HG03064 (cell line): Measurements from ENCODE around the gene SASS6.

Experiments
- ATAC-seq: cut with Tn5 transposase; IDR thresholded peaks from one replicate; pipeline ENCODE4 v1.9.1; 2021; ENCODE audit warnings: low read depth; ENCODE audit not compliant: unreplicated experiment

The SASS6 gene

DNA sequence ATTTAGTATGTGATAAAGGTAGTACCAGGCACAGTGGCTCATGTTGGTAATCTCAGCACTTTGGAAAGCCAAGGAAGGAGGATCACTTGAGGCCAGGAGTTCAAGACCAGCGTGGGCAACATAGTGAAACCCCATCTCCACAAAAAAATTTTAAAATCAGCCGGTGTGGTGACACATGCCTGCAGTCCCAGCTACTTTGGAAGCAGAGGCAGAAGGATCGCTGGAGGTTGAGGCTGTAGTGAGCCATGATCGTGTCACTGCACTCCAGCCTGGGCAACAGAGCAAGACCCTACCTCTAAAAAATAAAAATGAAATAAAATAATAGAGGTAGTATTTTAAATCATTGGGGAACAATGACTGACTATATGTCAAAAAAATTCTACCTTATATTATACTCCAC, 17.2 kb downstream of the SASS6 start:
- no peak for ATAC-seq

GRCh38 chr1:100109554-100110066, 23.1 kb downstream of the SASS6 start:
- ATAC-seq: no peak

DNA sequence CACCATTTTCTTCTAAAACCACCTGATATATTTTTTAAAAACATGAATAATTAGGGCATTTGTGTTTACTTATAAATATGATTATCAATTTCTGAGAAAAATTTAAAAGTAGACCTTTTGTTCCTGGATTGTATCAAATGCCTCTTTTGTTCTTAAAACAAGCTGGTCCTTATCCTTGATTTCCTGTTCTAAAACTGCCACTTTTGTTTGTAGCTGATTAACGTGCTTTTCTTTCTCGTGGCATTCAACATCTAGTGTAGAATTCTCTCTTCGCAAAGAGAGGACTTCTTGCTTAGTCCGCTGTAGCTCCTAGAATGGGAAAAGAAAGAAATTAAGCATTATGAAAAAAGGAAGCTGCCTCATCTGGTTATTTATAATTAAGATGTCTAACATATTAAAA, 25.0 kb downstream of the SASS6 start:
- no peak for ATAC-seq

DNA sequence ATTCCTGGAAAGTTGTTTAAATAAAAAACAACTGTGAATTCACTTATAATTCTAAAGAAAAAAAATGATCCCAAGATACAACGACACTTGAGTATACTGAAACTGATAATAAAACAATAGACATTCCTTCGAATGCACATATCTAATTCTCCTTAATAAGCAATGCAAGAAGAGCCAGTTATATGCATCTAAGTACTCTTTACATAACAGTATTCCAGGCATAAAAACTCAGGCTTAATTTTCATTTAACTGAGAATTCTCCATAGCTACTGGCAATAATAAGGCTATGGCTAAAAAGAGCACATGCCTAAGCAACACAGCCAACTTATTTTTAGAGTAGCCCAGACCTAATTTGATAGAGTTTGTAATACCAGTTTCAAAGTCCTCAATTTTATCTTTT, 31.2 kb downstream of the SASS6 start:
- no peak for ATAC-seq

- ATAC-seq: no peak
Observed at GRCh38 chr1:100100202-100100601, 32.5 kb downstream of the SASS6 start.

- ATAC-seq: no peak
Observed at GRCh38 chr1:100090471-100090870, 42.3 kb downstream of the SASS6 start.

DNA sequence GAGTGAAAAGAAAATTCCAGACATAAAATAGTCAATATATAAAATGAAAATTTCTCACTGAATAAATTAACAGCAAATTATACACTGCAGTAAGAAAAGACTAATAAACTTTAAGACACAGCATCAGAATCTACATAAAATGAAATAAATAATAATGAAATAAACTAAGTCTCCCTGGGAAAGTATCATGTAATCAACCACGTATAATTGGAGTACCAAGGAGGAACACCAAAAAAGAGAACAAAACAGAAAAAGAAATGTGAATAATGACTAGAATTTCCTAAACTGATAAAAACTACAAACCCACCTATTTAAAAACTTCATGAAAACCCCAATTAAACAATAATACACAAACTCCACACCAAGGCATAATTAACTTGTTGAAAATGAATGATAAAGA, 43.6 kb downstream of the SASS6 start:
- ATAC-seq: no peak

DNA sequence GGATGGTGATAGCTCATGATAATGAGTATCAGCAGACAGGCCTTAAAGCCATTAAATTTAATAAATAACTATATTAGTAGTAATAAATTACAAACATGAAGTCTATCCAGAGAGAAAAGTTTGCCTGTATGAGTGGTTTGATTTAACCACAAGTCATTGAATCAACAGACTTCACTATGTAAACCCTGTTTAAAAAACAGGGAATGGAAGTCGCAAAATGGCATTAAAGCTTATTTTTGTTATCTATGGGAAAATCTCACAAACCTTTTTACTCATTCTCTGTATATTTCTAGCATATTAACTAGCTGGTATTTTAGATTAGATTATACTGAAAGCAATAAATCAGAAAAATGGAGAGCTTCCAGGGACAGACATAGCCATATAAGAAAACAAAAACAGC, 45.3 kb downstream of the SASS6 start:
- no peak for ATAC-seq

DNA sequence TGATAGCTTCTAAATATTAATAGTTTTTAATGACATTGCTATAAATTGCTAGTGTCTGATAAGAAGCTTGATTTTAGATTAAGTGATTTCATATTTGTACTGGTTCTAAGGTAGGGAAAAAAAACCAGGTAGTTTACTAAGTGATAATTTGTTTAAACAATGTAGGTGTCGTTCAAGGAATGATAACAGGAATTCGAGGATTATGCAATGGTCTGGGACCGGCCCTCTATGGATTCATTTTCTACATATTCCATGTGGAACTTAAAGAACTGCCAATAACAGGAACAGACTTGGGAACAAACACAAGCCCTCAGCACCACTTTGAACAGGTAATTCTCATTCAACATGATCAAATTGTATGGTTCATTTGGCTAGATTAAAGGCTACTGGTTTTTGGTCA, 52.4 kb downstream of the SASS6 start:
- ATAC-seq: no peak

GRCh38 chr1:100077531-100077930, 55.2 kb downstream of the SASS6 start:
- peak; percentile 40 for ATAC-seq

DNA sequence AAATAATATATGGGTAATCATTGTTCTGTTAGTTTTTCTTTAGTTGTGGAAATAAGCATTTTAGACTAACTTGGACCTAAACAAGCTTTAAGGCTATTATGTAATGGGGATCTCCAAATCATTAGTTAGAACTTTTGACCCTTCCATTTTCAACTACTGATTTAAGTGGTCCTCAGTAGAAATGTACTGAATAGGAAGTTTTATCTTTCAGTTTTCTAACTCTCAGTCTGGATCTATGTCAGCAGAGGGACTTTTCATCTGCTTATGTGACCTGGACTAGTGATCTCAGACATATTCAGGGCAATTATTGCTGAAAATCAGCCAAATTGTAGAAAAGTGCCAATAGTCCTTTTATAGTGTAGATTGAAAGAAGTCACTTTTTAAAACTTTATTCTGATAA, 56.0 kb downstream of the SASS6 start:
- no peak for ATAC-seq

GRCh38 chr1:100076319-100076718, 56.4 kb downstream of the SASS6 start:
- ATAC-seq: no peak

DNA sequence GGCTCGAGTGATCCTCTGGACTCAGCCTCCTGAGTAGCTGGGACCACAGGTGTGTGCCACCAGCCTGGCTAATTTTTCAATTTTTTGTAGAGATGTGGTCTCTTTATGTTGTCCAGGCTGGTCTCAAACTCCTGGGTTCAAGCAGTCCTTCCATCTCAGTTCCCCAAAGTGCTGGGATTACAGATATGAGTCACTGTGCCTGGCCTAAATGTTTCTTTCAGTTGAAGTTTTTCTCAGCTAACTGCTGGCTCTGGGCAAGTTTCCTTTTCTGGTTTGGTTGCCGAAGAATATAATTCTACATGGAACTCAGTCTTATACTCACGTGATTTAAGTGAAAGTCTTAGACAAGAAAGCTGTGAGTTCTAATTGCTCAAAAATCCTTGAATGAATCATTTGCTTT, 57.0 kb downstream of the SASS6 start:
- peak; percentile 55 for ATAC-seq

GRCh38 chr1:100074604-100075395, 57.9 kb downstream of the SASS6 start:
- ATAC-seq: no peak

GRCh38 chr1:100073531-100073930, 59.2 kb downstream of the SASS6 start:
- no peak for ATAC-seq

- no peak for ATAC-seq
Observed at GRCh38 chr1:100070201-100070939, 62.4 kb downstream of the SASS6 start.

- no peak for ATAC-seq
Observed at GRCh38 chr1:100065969-100066227, 66.8 kb downstream of the SASS6 start.

DNA sequence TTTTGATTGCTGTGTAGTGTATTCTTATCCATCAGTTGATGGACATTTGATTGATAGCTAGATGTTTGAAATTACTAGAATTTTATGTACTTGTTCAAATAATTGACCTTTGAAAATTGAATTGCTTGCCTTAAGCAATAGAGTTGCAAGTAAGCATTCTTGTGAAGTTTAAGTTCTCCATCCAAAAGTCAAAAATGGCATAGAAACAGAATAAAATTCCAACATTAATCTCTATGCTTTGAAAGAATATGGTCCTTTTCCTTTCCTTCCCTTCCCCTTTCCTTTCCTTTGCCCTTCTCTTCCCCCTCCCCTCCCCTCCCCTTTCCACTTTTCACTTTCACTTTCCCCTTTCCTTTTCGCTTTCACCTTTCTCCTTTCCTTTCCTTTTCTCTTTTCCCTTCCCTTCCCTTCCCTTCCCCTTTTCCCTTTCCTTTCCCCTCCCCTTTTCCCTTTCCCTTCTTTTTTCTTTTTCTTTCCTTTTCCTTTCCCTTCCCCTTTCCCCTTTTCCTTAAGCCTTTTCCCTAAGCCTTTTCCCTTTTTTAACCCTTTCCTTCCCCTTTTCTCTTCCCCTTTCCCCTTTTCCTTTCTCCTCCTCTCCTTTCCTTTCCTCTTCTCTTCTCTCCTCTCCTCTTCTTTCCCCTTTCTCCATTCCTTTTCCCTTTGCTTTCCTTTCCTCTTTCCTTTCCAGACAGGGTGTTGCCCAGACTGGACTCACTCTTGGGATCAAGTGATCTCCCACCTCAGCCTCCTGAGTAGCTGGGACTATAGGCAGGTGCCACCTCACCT, 67.4 kb downstream of the SASS6 start:
- ATAC-seq: no peak

GRCh38 chr1:100061681-100062080, 71.0 kb downstream of the SASS6 start:
- no peak for ATAC-seq

GRCh38 chr1:100053727-100054126, 79.0 kb downstream of the SASS6 start:
- ATAC-seq: no peak

DNA sequence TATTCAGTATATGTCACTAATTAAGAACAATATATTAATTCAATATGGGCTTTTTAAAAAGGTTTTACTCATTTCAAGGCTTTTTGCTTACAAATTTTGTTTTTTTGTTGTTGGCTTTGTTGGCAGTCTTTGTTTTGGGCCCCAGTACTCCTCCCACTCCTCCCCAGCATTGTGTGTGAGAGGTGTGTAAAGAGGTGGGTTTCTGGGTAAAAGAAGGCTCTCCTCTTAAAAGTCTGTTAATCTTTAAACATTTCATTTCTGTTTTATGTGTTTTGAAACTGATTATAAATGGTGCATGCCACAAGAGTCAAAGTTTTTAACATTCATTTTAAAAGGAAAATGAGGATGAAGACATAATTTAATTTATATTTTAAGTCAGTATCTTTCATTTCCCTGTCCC, 79.6 kb downstream of the SASS6 start:
- ATAC-seq: peak; percentile 58
